ENCODE results near the gene SLC16A11.
A peak's percentile ranks its signal among the peaks of the same experiment; 100 is the strongest.

SLC16A11 gene

GRCh38 chr17:7039832-7040231 lies 4.1 kb downstream of the SLC16A11 start:
- Histone ChIP-seq H3K9me3 (ENCODE audit: control insufficient read depth in 2 of 2, low read length in 2 of 2) (no peaks in the 10 kb centered on the region), H3K9ac (ENCODE audit: low read length in 2 of 2) (no peak overlapping the region), H3K27ac (ENCODE audit: low read length) (no peak overlapping the region), H3K4me1 (ENCODE audit: control insufficient read depth, insufficient read depth, low read length) (peaks cover 27% of the 10 kb centered on the region), H3K4me3 (ENCODE audit: low read length in 2 of 2) (no peak overlapping the region), H3K27me3 (ENCODE audit: control insufficient read depth in 1 of 2, insufficient read depth in 2 of 2, low read length in 2 of 2) (peaks cover 35 to 41% of the 10 kb centered on the region in 2 donors), H3K36me3 (ENCODE audit: control insufficient read depth in 2 of 2, insufficient read depth in 2 of 2, low read length in 2 of 2) (no peaks in the 10 kb centered on the region)

GRCh38 chr17:7038025-7038862 lies 5.6 kb downstream of the SLC16A11 start:
- Histone ChIP-seq H3K36me3 (ENCODE audit: control insufficient read depth in 2 of 2, insufficient read depth in 2 of 2, low read length in 2 of 2) (no peaks in the 10 kb centered on the region), H3K4me1 (ENCODE audit: control insufficient read depth, insufficient read depth, low read length) (peaks cover 20% of the 10 kb centered on the region), H3K4me3 (ENCODE audit: low read length in 2 of 2) (no peak overlapping the region), H3K27me3 (ENCODE audit: control insufficient read depth in 1 of 2, insufficient read depth in 2 of 2, low read length in 2 of 2) (peaks cover 26 to 32% of the 10 kb centered on the region in 2 donors), H3K9me3 (ENCODE audit: control insufficient read depth in 2 of 2, low read length in 2 of 2) (no peaks in the 10 kb centered on the region), H3K27ac (ENCODE audit: low read length) (no peak overlapping the region), H3K9ac (ENCODE audit: low read length in 2 of 2) (no peak overlapping the region)

GRCh38 chr17:7035591-7036368 lies 8.1 kb downstream of the SLC16A11 start, which contains the start of gene SLC16A13:
TSS of gene SLC16A13 (plus strand) at chr17:7036015. CDS start at chr17:7036383, 368 bp downstream.
- peak within 1 kb of the TSS; percentile 62 for H3K27ac ChIP-seq (ENCODE audit: low read length)
- H3K4me1 ChIP-seq (ENCODE audit: control insufficient read depth, insufficient read depth, low read length), result peaks cover 16% of the 10 kb centered on the region
- peak within 1 kb of the TSS; percentile 54 to 58 for H3K9ac ChIP-seq (ENCODE audit: low read length in 2 of 2)
- peaks cover 11 to 19% of the 10 kb centered on the region in 2 donors for H3K27me3 ChIP-seq (ENCODE audit: control insufficient read depth in 1 of 2, insufficient read depth in 2 of 2, low read length in 2 of 2)
- peak within 1 kb of the TSS; percentile 70 to 72 for H3K4me3 ChIP-seq (ENCODE audit: low read length in 2 of 2)
- no peaks in the 10 kb centered on the region for H3K36me3 ChIP-seq (ENCODE audit: control insufficient read depth in 2 of 2, insufficient read depth in 2 of 2, low read length in 2 of 2)
- H3K9me3 ChIP-seq (ENCODE audit: control insufficient read depth in 2 of 2, low read length in 2 of 2), result no peaks in the 10 kb centered on the region

- no peaks in the 10 kb centered on the region for H3K9me3 ChIP-seq (ENCODE audit: control insufficient read depth in 2 of 2, low read length in 2 of 2)
- H3K27me3 ChIP-seq (ENCODE audit: control insufficient read depth in 1 of 2, insufficient read depth in 2 of 2, low read length in 2 of 2), result peaks cover 11 to 19% of the 10 kb centered on the region in 2 donors
- H3K9ac ChIP-seq (ENCODE audit: low read length in 2 of 2), result peak overlapping the region; percentile 54 to 58
- peaks cover 16% of the 10 kb centered on the region for H3K4me1 ChIP-seq (ENCODE audit: control insufficient read depth, insufficient read depth, low read length)
- H3K36me3 ChIP-seq (ENCODE audit: control insufficient read depth in 2 of 2, insufficient read depth in 2 of 2, low read length in 2 of 2), result no peaks in the 10 kb centered on the region
- H3K4me3 ChIP-seq (ENCODE audit: low read length in 2 of 2), result peak overlapping the region; percentile 70 to 72
- H3K27ac ChIP-seq (ENCODE audit: low read length), result peak overlapping the region; percentile 62
Observed at GRCh38 chr17:7034955-7035590, 8.8 kb downstream of the SLC16A11 start.

- no peaks in the 10 kb centered on the region for H3K9me3 ChIP-seq (ENCODE audit: control insufficient read depth in 2 of 2, low read length in 2 of 2)
- no peak overlapping the region for H3K9ac ChIP-seq (ENCODE audit: low read length in 2 of 2)
- peaks cover 2 to 3% of the 10 kb centered on the region in 2 donors for H3K27me3 ChIP-seq (ENCODE audit: control insufficient read depth in 1 of 2, insufficient read depth in 2 of 2, low read length in 2 of 2)
- no peak overlapping the region for H3K27ac ChIP-seq (ENCODE audit: low read length)
- no peaks in the 10 kb centered on the region for H3K36me3 ChIP-seq (ENCODE audit: control insufficient read depth in 2 of 2, insufficient read depth in 2 of 2, low read length in 2 of 2)
- H3K4me1 ChIP-seq (ENCODE audit: control insufficient read depth, insufficient read depth, low read length), result peaks cover 2% of the 10 kb centered on the region
- H3K4me3 ChIP-seq (ENCODE audit: low read length in 2 of 2), result no peak overlapping the region
Observed at GRCh38 chr17:7029659-7030058, 14.2 kb downstream of the SLC16A11 start.

- H3K9ac ChIP-seq (ENCODE audit: low read length in 2 of 2), result no peak overlapping the region
- no peak overlapping the region for H3K4me3 ChIP-seq (ENCODE audit: low read length in 2 of 2)
- H3K27me3 ChIP-seq (ENCODE audit: control insufficient read depth in 1 of 2, insufficient read depth in 2 of 2, low read length in 2 of 2), result peaks cover 2 to 4% of the 10 kb centered on the region in 2 donors
- H3K36me3 ChIP-seq (ENCODE audit: control insufficient read depth in 2 of 2, insufficient read depth in 2 of 2, low read length in 2 of 2), result no peaks in the 10 kb centered on the region
- H3K27ac ChIP-seq (ENCODE audit: low read length), result no peak overlapping the region
- no peaks in the 10 kb centered on the region for H3K9me3 ChIP-seq (ENCODE audit: control insufficient read depth in 2 of 2, low read length in 2 of 2)
- peaks cover 2% of the 10 kb centered on the region for H3K4me1 ChIP-seq (ENCODE audit: control insufficient read depth, insufficient read depth, low read length)
Observed at GRCh38 chr17:7029096-7029495, 14.8 kb downstream of the SLC16A11 start.

- H3K9me3 ChIP-seq (ENCODE audit: control insufficient read depth in 2 of 2, low read length in 2 of 2), result no peaks in the 10 kb centered on the region
- peaks cover 9 to 18% of the 10 kb centered on the region in 2 donors for H3K27me3 ChIP-seq (ENCODE audit: control insufficient read depth in 1 of 2, insufficient read depth in 2 of 2, low read length in 2 of 2)
- no peak overlapping the region for H3K27ac ChIP-seq (ENCODE audit: low read length)
- no peaks in the 10 kb centered on the region for H3K36me3 ChIP-seq (ENCODE audit: control insufficient read depth in 2 of 2, insufficient read depth in 2 of 2, low read length in 2 of 2)
- no peak overlapping the region for H3K9ac ChIP-seq (ENCODE audit: low read length in 2 of 2)
- peaks cover 12% of the 10 kb centered on the region for H3K4me1 ChIP-seq (ENCODE audit: control insufficient read depth, insufficient read depth, low read length)
- H3K4me3 ChIP-seq (ENCODE audit: low read length in 2 of 2), result no peak overlapping the region
Observed at GRCh38 chr17:7027335-7027734, 16.6 kb downstream of the SLC16A11 start.

GRCh38 chr17:7026471-7027115 lies 17.3 kb downstream of the SLC16A11 start:
- Histone ChIP-seq H3K9ac (ENCODE audit: low read length in 2 of 2) (no peak overlapping the region), H3K27ac (ENCODE audit: low read length) (no peak overlapping the region), H3K9me3 (ENCODE audit: control insufficient read depth in 2 of 2, low read length in 2 of 2) (no peaks in the 10 kb centered on the region), H3K4me3 (ENCODE audit: low read length in 2 of 2) (no peak overlapping the region), H3K36me3 (ENCODE audit: control insufficient read depth in 2 of 2, insufficient read depth in 2 of 2, low read length in 2 of 2) (no peaks in the 10 kb centered on the region), H3K27me3 (ENCODE audit: control insufficient read depth in 1 of 2, insufficient read depth in 2 of 2, low read length in 2 of 2) (peaks cover 12 to 24% of the 10 kb centered on the region in 2 donors), H3K4me1 (ENCODE audit: control insufficient read depth, insufficient read depth, low read length) (peaks cover 20% of the 10 kb centered on the region)

- Histone ChIP-seq H3K9me3 (ENCODE audit: control insufficient read depth in 2 of 2, low read length in 2 of 2) (no peaks in the 10 kb centered on the region), H3K9ac (ENCODE audit: low read length in 2 of 2) (no peak overlapping the region), H3K4me3 (ENCODE audit: low read length in 2 of 2) (no peak overlapping the region), H3K36me3 (ENCODE audit: control insufficient read depth in 2 of 2, insufficient read depth in 2 of 2, low read length in 2 of 2) (no peaks in the 10 kb centered on the region), H3K27ac (ENCODE audit: low read length) (no peak overlapping the region), H3K27me3 (ENCODE audit: control insufficient read depth in 1 of 2, insufficient read depth in 2 of 2, low read length in 2 of 2) (peaks cover 17 to 24% of the 10 kb centered on the region in 2 donors), H3K4me1 (ENCODE audit: control insufficient read depth, insufficient read depth, low read length) (peaks cover 23% of the 10 kb centered on the region)
Observed at GRCh38 chr17:7025245-7025644, 18.6 kb downstream of the SLC16A11 start.

- peaks cover 17 to 24% of the 10 kb centered on the region in 2 donors for H3K27me3 ChIP-seq (ENCODE audit: control insufficient read depth in 1 of 2, insufficient read depth in 2 of 2, low read length in 2 of 2)
- no peak overlapping the region for H3K27ac ChIP-seq (ENCODE audit: low read length)
- no peaks in the 10 kb centered on the region for H3K9me3 ChIP-seq (ENCODE audit: control insufficient read depth in 2 of 2, low read length in 2 of 2)
- peaks cover 27% of the 10 kb centered on the region for H3K4me1 ChIP-seq (ENCODE audit: control insufficient read depth, insufficient read depth, low read length)
- no peak overlapping the region for H3K4me3 ChIP-seq (ENCODE audit: low read length in 2 of 2)
- no peaks in the 10 kb centered on the region for H3K36me3 ChIP-seq (ENCODE audit: control insufficient read depth in 2 of 2, insufficient read depth in 2 of 2, low read length in 2 of 2)
- H3K9ac ChIP-seq (ENCODE audit: low read length in 2 of 2), result no peak overlapping the region
Observed at GRCh38 chr17:7024402-7024785, 19.5 kb downstream of the SLC16A11 start.
